Measurements from ENCODE around the gene IQCE. TPM values are rescaled to one million over a fixed set of nuclear protein-coding genes. Genes with fewer than 3 reads are reported as not detected.
A peak's percentile ranks its signal among the peaks of the same experiment; 100 is the strongest.
"Not testable (repeated sequence)": the region's sequence is repeated elsewhere in the genome, so short reads cannot be mapped to it uniquely, and the experiment has no call there.

IQCE gene
- total RNA-seq, 6 experiments from 2014 or later: 3.7 to 7.0 (median 4.0) TPM

- TF ChIP-seq POLR2A (IDR thresholded peaks at IDR 0.05) (no peak), CTCF (IDR thresholded peaks at IDR 0.05) (no peak)
- no peaks in the 10 kb centered on the region for H3K27me3 ChIP-seq
- H3K27ac ChIP-seq: peak overlapping the region in 2 of 3 donors; percentile 18 to 47
- ATAC-seq (peak in 2 of 4 donors; percentile 11 to 27), DNase-seq (no peak)
- no peaks in the 10 kb centered on the region for H3K9me3 ChIP-seq
- 70% methylated on average over 24 of the region's 37 CpGs for WGBS (ENCODE audit: insufficient coverage, low coverage, low lambda C conversion rate, missing lambda C conversion rate)
- intact Hi-C loops (cut with DNase I): no loop called here
- H3K4me1 ChIP-seq: peaks cover 0 to 5% (median 0%) of the 10 kb centered on the region in 4 donors
- H3K4me3 ChIP-seq: no peak overlapping the region
- no peaks in the 10 kb centered on the region for H3K36me3 ChIP-seq
Measured at GRCh38 chr7:2607923-2608904, 49.4 kb downstream of the IQCE start.

- no peak overlapping the region for H3K4me3 ChIP-seq
Measured at GRCh38 chr7:2608921-2609411, 50.2 kb downstream of the IQCE start.

GRCh38 chr7:2609646-2610045 lies 50.9 kb downstream of the IQCE start:
- H3K27ac ChIP-seq; DNase-seq; H3K4me3 ChIP-seq; intact Hi-C loops (cut with DNase I); H3K36me3 ChIP-seq; H3K27me3 ChIP-seq; ATAC-seq; H3K9me3 ChIP-seq: not testable (repeated sequence)
- no CpG with 5 or more reads among the region's 6 CpGs for whole genome bisulfite sequencing (ENCODE audit: insufficient coverage, low coverage, low lambda C conversion rate, missing lambda C conversion rate)
- H3K4me1 ChIP-seq: peaks cover 0 to 15% (median 5%) of the 10 kb centered on the region in 4 donors

More at GRCh38 chr7:2608921-2609411, 50.2 kb downstream of the IQCE start:
- H3K27me3 ChIP-seq: no peaks in the 10 kb centered on the region
- no peaks in the 10 kb centered on the region for H3K9me3 ChIP-seq
- peak overlapping the region in 2 of 3 donors; percentile 18 to 24 for H3K27ac ChIP-seq
- DNase-seq (peak in 1 of 3 donors; percentile 50), ATAC-seq (peak; percentile 47 to 74 (median 60))
- 34% methylated on average over 13 of the region's 14 CpGs for WGBS (ENCODE audit: insufficient coverage, low coverage, low lambda C conversion rate, missing lambda C conversion rate)
- H3K36me3 ChIP-seq: no peaks in the 10 kb centered on the region
- intact Hi-C loops (cut with DNase I): no loop called here
- peaks cover 0 to 9% (median 2%) of the 10 kb centered on the region in 4 donors for H3K4me1 ChIP-seq
- TF ChIP-seq POLR2A (IDR thresholded peaks at IDR 0.05): no peak
- TF ChIP-seq CTCF (IDR thresholded peaks at IDR 0.05): peak in 3 of 4 donors; percentile 36 to 42 (median 42)

GRCh38 chr7:2610466-2610865 lies 51.7 kb downstream of the IQCE start:
- H3K36me3 ChIP-seq: no peaks in the 10 kb centered on the region
- ATAC-seq (no peak), DNase-seq (no peak)
- no peak overlapping the region for H3K27ac ChIP-seq
- no peaks in the 10 kb centered on the region for H3K27me3 ChIP-seq
- intact Hi-C loops (cut with DNase I): no loop called here
- peaks cover 0 to 17% (median 6%) of the 10 kb centered on the region in 4 donors for H3K4me1 ChIP-seq
- TF ChIP-seq POLR2A (IDR thresholded peaks at IDR 0.05) (no peak), CTCF (IDR thresholded peaks at IDR 0.05) (no peak)
- no peaks in the 10 kb centered on the region for H3K9me3 ChIP-seq
- H3K4me3 ChIP-seq: no peak overlapping the region
- 90% methylated on average over 3 of the region's 14 CpGs for WGBS (ENCODE audit: insufficient coverage, low coverage, low lambda C conversion rate, missing lambda C conversion rate)

- H3K4me1 ChIP-seq: peaks cover 0 to 17% (median 6%) of the 10 kb centered on the region in 4 donors
Measured at GRCh38 chr7:2610898-2611297, 52.1 kb downstream of the IQCE start.

More at GRCh38 chr7:2610898-2611297, 52.1 kb downstream of the IQCE start:
- Histone ChIP-seq H3K27me3 (no peaks in the 10 kb centered on the region), H3K9me3 (no peaks in the 10 kb centered on the region), H3K4me3 (no peak overlapping the region), H3K27ac (no peak overlapping the region), H3K36me3 (no peaks in the 10 kb centered on the region)
- no peak for TF ChIP-seq CTCF (IDR thresholded peaks at IDR 0.05)
- TF ChIP-seq POLR2A (IDR thresholded peaks at IDR 0.05): no peak
- WGBS (ENCODE audit: insufficient coverage, low coverage, low lambda C conversion rate, missing lambda C conversion rate): no CpG with 5 or more reads among the region's 14 CpGs
- intact Hi-C loops (cut with DNase I): no loop called here
- DNase-seq (no peak), ATAC-seq (no peak)
